Activated B cell treated with CpG ODN at 0.5 μM for 24 hours (primary cell): ENCODE results near the gene ROCK2. TPM values are rescaled to one million over a fixed set of nuclear protein-coding genes. Genes with fewer than 3 reads are reported as not detected.

Experiments
- ATAC-seq: fragments of 200-7000 bp; cut with Tn5 transposase; one replicate; pipeline ENCODE4 v1.10.0; 2021; ENCODE audit warnings: low read depth, mild to moderate bottlenecking, moderate library complexity
- CTCF ChIA-PET: fragments of 350-600 bp; sonication (Branson Sonifier 250); formaldehyde crosslinking; loops from one replicate; lab custom pipeline; 2021; ENCODE audit warnings: antibody characterized with exemption; lab: Charles Lee
- POLR2A ChIA-PET: fragments of 350-600 bp; sonication (Branson Sonifier 250); formaldehyde crosslinking; loops from one replicate; lab custom pipeline; 2021; ENCODE audit warnings: antibody characterized with exemption; lab: Charles Lee
- DNase-seq: peaks from one replicate; pipeline ENCODE4 v3.0.0; 2022
- H3K27ac Mint-ChIP-seq: one replicate; pipeline ENCODE4 v1.8.0; 2020; ENCODE audit warnings: mixed read lengths
- H3K27me3 Mint-ChIP-seq: one replicate; pipeline ENCODE4 v1.8.0; 2021; ENCODE audit warnings: mixed read lengths
- H3K36me3 Mint-ChIP-seq: one replicate; pipeline ENCODE4 v1.8.0; 2021; ENCODE audit warnings: low read depth, mixed read lengths
- H3K4me1 Mint-ChIP-seq: one replicate; pipeline ENCODE4 v1.8.0; 2021; ENCODE audit warnings: mixed read lengths
- H3K4me3 Mint-ChIP-seq: one replicate; pipeline ENCODE4 v1.8.0; 2020; ENCODE audit warnings: mild to moderate bottlenecking, mixed read lengths
- H3K9me3 Mint-ChIP-seq: one replicate; pipeline ENCODE4 v1.8.0; 2020; ENCODE audit warnings: mixed read lengths
- CTCF ChIP-seq: fragments of 200-600 bp; IDR thresholded peaks from one replicate; pipeline ENCODE4 v1.8.0; 2022; ENCODE audit warnings: antibody characterized with exemption, mild to moderate bottlenecking
- intact Hi-C: fragments of 100-400 bp; cut with micrococcal nuclease; formaldehyde crosslinking; loops from one replicate; pipeline ENCODE4 v1.15.1; 2024
- total RNA-seq: library from RNA; stranded (reverse); gene quantifications from 2 replicates; pipeline ENCODE4 v1.2.3, GENCODE V29; 2022

The ROCK2 gene
- total RNA-seq, 1 donor from 2014 or later, result 18.8 TPM

GRCh38 chr2:11155381-11156035, 188.9 kb downstream of the ROCK2 start, which contains the start of gene SLC66A3:
Gene SLC66A3 (plus strand): TSS chr2:11155467. CDS start chr2:11155547, 80 bp downstream.
- H3K4me1 Mint-ChIP-seq, result peaks cover 22% of the 10 kb centered on the region
- ChIA-PET POLR2A (interaction anchor here (0.5 to 2.5 kb wide), 13 partner anchors 11 to 1732 kb away, joined by 3 to 37 read pairs (median 4); partner anchors contain the start of genes CPSF3, E2F6, ITGB1BP1 and PDIA6), CTCF (interaction anchor here (0.7 to 1.5 kb wide), 3 partner anchors 23 to 1527 kb away, joined by 3 to 4 read pairs (median 3); a partner anchor contains a TSS)
- TF ChIP-seq CTCF, result no peak
- no peak for DNase-seq
- no peaks in the 10 kb centered on the region for H3K9me3 Mint-ChIP-seq
- H3K36me3 Mint-ChIP-seq, result no peaks in the 10 kb centered on the region
- H3K4me3 Mint-ChIP-seq, result peak within 1 kb of the TSS; percentile 85
- peak; percentile 69 for ATAC-seq
- H3K27me3 Mint-ChIP-seq, result no peaks in the 10 kb centered on the region
- intact Hi-C loops, result loop anchor here (1.0 to 10.0 kb wide), 8 partner anchors 23 to 1559 kb away; partner anchors contain the start of genes LPIN1, ODC1, PDIA6 and TRIB2
- H3K27ac Mint-ChIP-seq, result peak within 1 kb of the TSS; percentile 84

GRCh38 chr2:11154923-11155380, 189.5 kb downstream of the ROCK2 start:
- intact Hi-C loops, result loop anchor here (1.0 to 10.0 kb wide), 8 partner anchors 23 to 1560 kb away; partner anchors contain the start of genes LPIN1, ODC1, PDIA6 and TRIB2
- H3K36me3 Mint-ChIP-seq, result no peaks in the 10 kb centered on the region
- no peaks in the 10 kb centered on the region for H3K27me3 Mint-ChIP-seq
- no peak for TF ChIP-seq CTCF
- no peaks in the 10 kb centered on the region for H3K9me3 Mint-ChIP-seq
- peak overlapping the region; percentile 84 for H3K27ac Mint-ChIP-seq
- DNase-seq, result peak; percentile 91
- H3K4me3 Mint-ChIP-seq, result peak overlapping the region; percentile 85
- peaks cover 20% of the 10 kb centered on the region for H3K4me1 Mint-ChIP-seq
- ChIA-PET CTCF (interaction anchor here (0.7 to 1.5 kb wide), 3 partner anchors 22 to 1527 kb away, joined by 3 to 4 read pairs (median 3); a partner anchor contains a TSS), POLR2A (interaction anchor here (0.6 to 2.5 kb wide), 12 partner anchors 10 to 1312 kb away, joined by 3 to 37 read pairs (median 4); partner anchors contain the start of genes E2F6, PDIA6, ROCK2 and TAF1B)
- peak; percentile 92 for ATAC-seq

- intact Hi-C loops, result loop anchor here (10.0 kb wide), 1 partner anchor 1561 kb away; the partner anchor contains the start of gene TRIB2
- ATAC-seq (no peak), DNase-seq (no peak)
- Mint-ChIP-seq H3K4me1 (peaks cover 20% of the 10 kb centered on the region), H3K27ac (peak overlapping the region; percentile 84), H3K36me3 (no peaks in the 10 kb centered on the region), H3K9me3 (no peaks in the 10 kb centered on the region), H3K4me3 (peak overlapping the region; percentile 85), H3K27me3 (no peaks in the 10 kb centered on the region)
- CTCF ChIA-PET, result interaction anchor here (2.8 kb wide), 1 partner anchor 22 kb away, joined by 9 read pairs; a partner anchor contains a TSS
- POLR2A ChIA-PET, result interaction anchor here (0.5 to 2.5 kb wide), 11 partner anchors 21 to 1311 kb away, joined by 3 to 37 read pairs (median 5); partner anchors contain the start of genes E2F6, PDIA6, ROCK2 and TAF1B
- TF ChIP-seq CTCF, result no peak
Observed at GRCh38 chr2:11154016-11154922, 190.2 kb downstream of the ROCK2 start.

GRCh38 chr2:11152591-11152990, 191.8 kb downstream of the ROCK2 start:
- intact Hi-C loops, result loop anchor here (10.0 kb wide), 1 partner anchor 1562 kb away; the partner anchor contains the start of gene TRIB2
- Mint-ChIP-seq H3K27me3 (no peaks in the 10 kb centered on the region), H3K9me3 (no peaks in the 10 kb centered on the region), H3K4me3 (no peak overlapping the region), H3K36me3 (no peaks in the 10 kb centered on the region), H3K4me1 (peaks cover 17% of the 10 kb centered on the region), H3K27ac (no peak overlapping the region)
- POLR2A ChIA-PET, result no interaction called here
- no peak for TF ChIP-seq CTCF
- ATAC-seq (no peak), DNase-seq (no peak)
- CTCF ChIA-PET, result interaction anchor here (2.8 kb wide), 1 partner anchor 20 kb away, joined by 9 read pairs; a partner anchor contains a TSS
